ENCODE measurements around the gene KCNN3. TPM values are rescaled to one million over a fixed set of nuclear protein-coding genes. Genes with fewer than 3 reads are reported as not detected.

KCNN3 gene
- total RNA-seq, 2 experiments from 2014 or later = 0.02 to 0.04 TPM

- Mint-ChIP-seq H3K4me3 (no peak overlapping the region), H3K36me3 (no peaks in the 10 kb centered on the region), H3K27ac (no peak overlapping the region), H3K9me3 (no peaks in the 10 kb centered on the region), H3K27me3 (peaks cover 5% of the 10 kb centered on the region), H3K4me1 (peaks cover 30% of the 10 kb centered on the region)
- no peak for DNase-seq
Measured at GRCh38 chr1:154730986-154731489, 139.0 kb downstream of the KCNN3 start.

- Mint-ChIP-seq H3K27me3 (peaks cover 5% of the 10 kb centered on the region), H3K4me3 (no peak overlapping the region), H3K4me1 (peaks cover 24% of the 10 kb centered on the region)
Measured at GRCh38 chr1:154730259-154730658, 139.8 kb downstream of the KCNN3 start.

GRCh38 chr1:154729577-154729976, 140.5 kb downstream of the KCNN3 start:
- Mint-ChIP-seq H3K27ac (no peak overlapping the region), H3K36me3 (no peaks in the 10 kb centered on the region), H3K4me3 (no peak overlapping the region), H3K4me1 (peaks cover 24% of the 10 kb centered on the region), H3K9me3 (no peaks in the 10 kb centered on the region), H3K27me3 (peaks cover 5% of the 10 kb centered on the region)
- DNase-seq = no peak

More at GRCh38 chr1:154730259-154730658, 139.8 kb downstream of the KCNN3 start:
- no peak for DNase-seq
- Mint-ChIP-seq H3K9me3 (no peaks in the 10 kb centered on the region), H3K27ac (no peak overlapping the region), H3K36me3 (no peaks in the 10 kb centered on the region)

- H3K36me3 Mint-ChIP-seq = no peaks in the 10 kb centered on the region
- no peak overlapping the region for H3K27ac Mint-ChIP-seq
- H3K27me3 Mint-ChIP-seq = peaks cover 5% of the 10 kb centered on the region
- no peak for DNase-seq
- H3K9me3 Mint-ChIP-seq = no peaks in the 10 kb centered on the region
- H3K4me3 Mint-ChIP-seq = no peak overlapping the region
- peaks cover 24% of the 10 kb centered on the region for H3K4me1 Mint-ChIP-seq
Measured at GRCh38 chr1:154729031-154729442, 141.0 kb downstream of the KCNN3 start.

- no peak overlapping the region for H3K4me3 Mint-ChIP-seq
- no peaks in the 10 kb centered on the region for H3K36me3 Mint-ChIP-seq
- peaks cover 5% of the 10 kb centered on the region for H3K27me3 Mint-ChIP-seq
- peaks cover 24% of the 10 kb centered on the region for H3K4me1 Mint-ChIP-seq
- H3K9me3 Mint-ChIP-seq = no peaks in the 10 kb centered on the region
- no peak overlapping the region for H3K27ac Mint-ChIP-seq
- no peak for DNase-seq
Measured at GRCh38 chr1:154726896-154727753, 143.0 kb downstream of the KCNN3 start.

GRCh38 chr1:154726443-154726842, 143.6 kb downstream of the KCNN3 start:
- peaks cover 5% of the 10 kb centered on the region for H3K27me3 Mint-ChIP-seq
- no peak overlapping the region for H3K4me3 Mint-ChIP-seq
- H3K27ac Mint-ChIP-seq = no peak overlapping the region
- DNase-seq = no peak
- H3K9me3 Mint-ChIP-seq = no peaks in the 10 kb centered on the region
- peaks cover 24% of the 10 kb centered on the region for H3K4me1 Mint-ChIP-seq
- H3K36me3 Mint-ChIP-seq = no peaks in the 10 kb centered on the region

- peaks cover 24% of the 10 kb centered on the region for H3K4me1 Mint-ChIP-seq
- H3K27me3 Mint-ChIP-seq = peaks cover 5% of the 10 kb centered on the region
- no peak overlapping the region for H3K4me3 Mint-ChIP-seq
- H3K36me3 Mint-ChIP-seq = no peaks in the 10 kb centered on the region
- no peaks in the 10 kb centered on the region for H3K9me3 Mint-ChIP-seq
- no peak overlapping the region for H3K27ac Mint-ChIP-seq
- no peak for DNase-seq
Measured at GRCh38 chr1:154725865-154726264, 144.2 kb downstream of the KCNN3 start.

- no peaks in the 10 kb centered on the region for H3K27me3 Mint-ChIP-seq
- peaks cover 14% of the 10 kb centered on the region for H3K4me1 Mint-ChIP-seq
- no peak for DNase-seq
- no peaks in the 10 kb centered on the region for H3K9me3 Mint-ChIP-seq
- H3K4me3 Mint-ChIP-seq = no peak overlapping the region
- no peaks in the 10 kb centered on the region for H3K36me3 Mint-ChIP-seq
- no peak overlapping the region for H3K27ac Mint-ChIP-seq
Measured at GRCh38 chr1:154720328-154721297, 149.5 kb downstream of the KCNN3 start.

GRCh38 chr1:154719586-154720327, 150.3 kb downstream of the KCNN3 start:
- DNase-seq = no peak
- no peaks in the 10 kb centered on the region for H3K27me3 Mint-ChIP-seq
- no peak overlapping the region for H3K27ac Mint-ChIP-seq
- peaks cover 16% of the 10 kb centered on the region for H3K4me1 Mint-ChIP-seq
- no peaks in the 10 kb centered on the region for H3K36me3 Mint-ChIP-seq
- no peaks in the 10 kb centered on the region for H3K9me3 Mint-ChIP-seq
- no peak overlapping the region for H3K4me3 Mint-ChIP-seq

GRCh38 chr1:154718566-154718965, 151.5 kb downstream of the KCNN3 start:
- H3K4me1 Mint-ChIP-seq = peaks cover 16% of the 10 kb centered on the region
- H3K36me3 Mint-ChIP-seq = no peaks in the 10 kb centered on the region
- H3K27ac Mint-ChIP-seq = no peak overlapping the region
- H3K4me3 Mint-ChIP-seq = no peak overlapping the region
- no peak for DNase-seq
- H3K9me3 Mint-ChIP-seq = no peaks in the 10 kb centered on the region
- H3K27me3 Mint-ChIP-seq = no peaks in the 10 kb centered on the region

- no peak for DNase-seq
- Mint-ChIP-seq H3K4me1 (peaks cover 16% of the 10 kb centered on the region), H3K27me3 (no peaks in the 10 kb centered on the region), H3K36me3 (no peaks in the 10 kb centered on the region), H3K9me3 (no peaks in the 10 kb centered on the region), H3K27ac (no peak overlapping the region), H3K4me3 (no peak overlapping the region)
Measured at GRCh38 chr1:154717528-154717924, 152.6 kb downstream of the KCNN3 start.

- Mint-ChIP-seq H3K27me3 (no peaks in the 10 kb centered on the region), H3K4me1 (peaks cover 16% of the 10 kb centered on the region), H3K36me3 (no peaks in the 10 kb centered on the region), H3K9me3 (no peaks in the 10 kb centered on the region), H3K27ac (no peak overlapping the region), H3K4me3 (no peak overlapping the region)
- no peak for DNase-seq
Measured at GRCh38 chr1:154716614-154717527, 153.2 kb downstream of the KCNN3 start.

GRCh38 chr1:154716011-154716410, 154.1 kb downstream of the KCNN3 start:
- Mint-ChIP-seq H3K4me3 (no peak overlapping the region), H3K27ac (no peak overlapping the region), H3K4me1 (peaks cover 16% of the 10 kb centered on the region), H3K9me3 (no peaks in the 10 kb centered on the region), H3K27me3 (no peaks in the 10 kb centered on the region), H3K36me3 (no peaks in the 10 kb centered on the region)
- DNase-seq = no peak

GRCh38 chr1:154715385-154715784, 154.7 kb downstream of the KCNN3 start:
- Mint-ChIP-seq H3K27ac (no peak overlapping the region), H3K9me3 (no peaks in the 10 kb centered on the region)

More at GRCh38 chr1:154715385-154715784, 154.7 kb downstream of the KCNN3 start:
- peaks cover 11% of the 10 kb centered on the region for H3K4me1 Mint-ChIP-seq
- no peaks in the 10 kb centered on the region for H3K36me3 Mint-ChIP-seq
- no peak overlapping the region for H3K4me3 Mint-ChIP-seq
- no peak for DNase-seq
- H3K27me3 Mint-ChIP-seq = no peaks in the 10 kb centered on the region
